DLD1 (cell line): ENCODE data around the gene SLC39A7.

ENCODE experiments used
- in situ Hi-C: cut with HindIII; loops from 2 replicates; pipeline ENCODE4 v1.10.0; 2017; ENCODE audit warnings: low sequenced_read_pairs

SLC39A7 gene

GRCh38 chr6:33189164-33189563, 11.5 kb upstream of the SLC39A7 start:
- in situ Hi-C loops, result no loop called here

- in situ Hi-C loops, result no loop called here
These were observed 10.8 kb upstream of the SLC39A7 start for GRCh38 chr6:33189625-33190448.

- in situ Hi-C loops, result no loop called here
These were observed 10.1 kb upstream of the SLC39A7 start for GRCh38 chr6:33190504-33191107.

GRCh38 chr6:33191383-33192104, 9.1 kb upstream of the SLC39A7 start:
- in situ Hi-C loops, result no loop called here

- in situ Hi-C loops, result no loop called here
These were observed 8.5 kb upstream of the SLC39A7 start, which contains the start of gene COL11A2 for GRCh38 chr6:33192105-33192646. TSS of gene COL11A2 (minus strand) at chr6:33192467. CDS start at chr6:33192240, 227 bp downstream.

- in situ Hi-C loops, result no loop called here
These were observed 7.7 kb upstream of the SLC39A7 start for GRCh38 chr6:33192671-33193602.

GRCh38 chr6:33193619-33194018, 7.0 kb upstream of the SLC39A7 start:
- in situ Hi-C loops, result no loop called here

GRCh38 chr6:33194431-33194979, 6.2 kb upstream of the SLC39A7 start:
- in situ Hi-C loops, result no loop called here

GRCh38 chr6:33195304-33196165, 5.1 kb upstream of the SLC39A7 start:
- in situ Hi-C loops, result no loop called here

- in situ Hi-C loops, result no loop called here
These were observed 3.1 kb upstream of the SLC39A7 start for GRCh38 chr6:33197431-33198048.

- in situ Hi-C loops, result no loop called here
These were observed 2.4 kb upstream of the SLC39A7 start for GRCh38 chr6:33198159-33198852.

GRCh38 chr6:33198853-33199436, 1.7 kb upstream of the SLC39A7 start:
- in situ Hi-C loops, result no loop called here

- in situ Hi-C loops, result no loop called here
These were observed 914 bp upstream of the SLC39A7 start for GRCh38 chr6:33199687-33200218.

GRCh38 chr6:33201147-33201545, 479 bp downstream of the SLC39A7 start:
- in situ Hi-C loops, result no loop called here

- in situ Hi-C loops, result no loop called here
These were observed 1.3 kb downstream of the SLC39A7 start for GRCh38 chr6:33201935-33202334.

- in situ Hi-C loops, result no loop called here
These were observed 2.1 kb downstream of the SLC39A7 start for GRCh38 chr6:33202799-33203198.

- in situ Hi-C loops, result no loop called here
These were observed 2.9 kb downstream of the SLC39A7 start for GRCh38 chr6:33203443-33204164.
